Measurements from ENCODE around the gene FRMPD1. TPM values are rescaled to one million over a fixed set of nuclear protein-coding genes. Genes with fewer than 3 reads are reported as not detected.

Gene FRMPD1
- polyA plus RNA-seq, 2 of the 4 experiments (the other 2 are of a cell fraction), result 0.01 TPM; not detected in 1

DNA sequence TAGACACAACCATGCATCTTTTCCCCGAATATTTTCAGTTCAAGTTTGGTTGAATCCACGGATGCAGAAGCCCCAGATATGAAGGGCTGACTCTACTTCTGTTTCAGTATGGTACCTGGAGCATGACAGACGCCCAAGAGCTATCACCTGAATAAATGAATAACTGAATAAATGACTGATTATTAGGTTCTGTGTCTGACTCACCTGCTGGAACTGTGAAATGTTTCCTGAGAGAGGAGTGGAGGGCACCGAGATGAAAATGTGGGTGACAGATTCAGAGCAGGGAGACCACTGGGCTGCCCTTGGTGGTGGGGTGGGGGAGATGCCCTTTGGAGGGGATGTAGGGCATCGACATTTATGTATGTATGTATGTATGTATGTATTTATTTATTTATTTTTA, 13.2 kb downstream of the FRMPD1 start:
- POLR2A ChIA-PET, result no interaction called here
- Histone ChIP-seq H3K4me3 (no peak overlapping the region), H3K27ac (no peak overlapping the region), H3K4me1 (no peaks in the 10 kb centered on the region), H3K4me2 (no peak overlapping the region), H3K9me3 (no peaks in the 10 kb centered on the region)
- no peak for ATAC-seq
- WGBS (ENCODE audit: missing lambda C conversion rate), result 2% methylated on average over 5 of the region's 5 CpGs
- CTCF ChIA-PET, result no interaction called here
- no peak for TF ChIP-seq NR3C1 (IDR thresholded peaks at IDR 0.05)
- TF ChIP-seq NFE2L2 (conservative IDR thresholded peaks at IDR 0.05; ENCODE audit: low read length), result no peak
- no peak for TF ChIP-seq SREBF2 (IDR thresholded peaks at IDR 0.05)
- TF ChIP-seq HOXA7 (CRISPR knock-in tag; IDR thresholded peaks at IDR 0.05), result no peak
- TF ChIP-seq ZC3H11A (IDR thresholded peaks at IDR 0.05), result no peak
- no peak for TF ChIP-seq JUNB (IDR thresholded peaks at IDR 0.05)
- TF ChIP-seq KDM5A (IDR thresholded peaks at IDR 0.05), result no peak
- TF ChIP-seq CHD4 (IDR thresholded peaks at IDR 0.05; ENCODE audit: borderline replicate concordance), result no peak
- FAIRE-seq, result no peak
- DNase-seq (ENCODE audit: low read depth in 1 of 2, low spot score in 1 of 2), result no peak

DNA sequence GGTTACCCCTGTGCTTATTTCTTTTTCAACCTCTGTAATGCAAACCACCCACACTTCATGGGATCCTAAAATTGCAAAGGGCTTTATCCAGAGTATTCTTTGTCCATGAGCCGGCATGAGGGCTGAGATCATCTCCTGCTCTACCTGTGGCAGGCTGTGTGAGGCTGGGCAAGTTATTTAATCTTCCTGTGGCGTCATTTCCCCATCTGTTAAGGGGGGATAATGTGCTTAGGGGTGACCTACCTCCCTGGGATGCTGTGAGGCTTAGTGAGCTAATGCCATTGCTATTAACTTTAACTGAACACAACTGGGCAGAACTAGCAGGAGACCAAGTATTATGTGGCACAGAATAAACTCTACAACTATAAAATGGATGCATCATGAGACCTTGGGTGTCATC, 17.0 kb downstream of the FRMPD1 start:
- no peaks in the 10 kb centered on the region for H3K9me3 ChIP-seq
- FAIRE-seq (no peak), ATAC-seq (no peak; a peak in 1 of 6 replicates), DNase-seq (ENCODE audit: low read depth in 1 of 2, low spot score in 1 of 2) (no peak)
- WGBS (ENCODE audit: missing lambda C conversion rate), result 37% methylated on average over 2 of the region's 2 CpGs
- ChIA-PET CTCF (interaction anchor here (0.9 kb wide), 1 partner anchor 28 kb away, joined by 4 read pairs; no protein-coding TSS in a partner anchor), POLR2A (no interaction called here)
- H3K4me1 ChIP-seq, result no peaks in the 10 kb centered on the region
- no peak overlapping the region for H3K27ac ChIP-seq
- TF ChIP-seq MYC (IDR thresholded peaks at IDR 0.05; ENCODE audit: borderline replicate concordance, low read length) (no peak), EP300 (IDR thresholded peaks at IDR 0.05) (no peak), ZC3H11A (IDR thresholded peaks at IDR 0.05) (no peak), BHLHE40 (IDR thresholded peaks at IDR 0.05; ENCODE audit: low read depth, low read length) (no peak), HDAC2 (IDR thresholded peaks at IDR 0.05) (no peak), MAFK (IDR thresholded peaks at IDR 0.05; ENCODE audit: partially characterized antibody) (no peak), NR3C1 (IDR thresholded peaks at IDR 0.05) (no peak), FOXS1 (CRISPR knock-in tag; IDR thresholded peaks at IDR 0.05) (no peak), HOXB13 (CRISPR knock-in tag; IDR thresholded peaks at IDR 0.05; ENCODE audit: low read depth) (no peak), ZNF302 (CRISPR knock-in tag; IDR thresholded peaks at IDR 0.05) (no peak), CEBPB (IDR thresholded peaks at IDR 0.05) (no peak), TFCP2L1 (CRISPR knock-in tag; IDR thresholded peaks at IDR 0.05) (no peak)
- TF ChIP-seq, protein P1, sequence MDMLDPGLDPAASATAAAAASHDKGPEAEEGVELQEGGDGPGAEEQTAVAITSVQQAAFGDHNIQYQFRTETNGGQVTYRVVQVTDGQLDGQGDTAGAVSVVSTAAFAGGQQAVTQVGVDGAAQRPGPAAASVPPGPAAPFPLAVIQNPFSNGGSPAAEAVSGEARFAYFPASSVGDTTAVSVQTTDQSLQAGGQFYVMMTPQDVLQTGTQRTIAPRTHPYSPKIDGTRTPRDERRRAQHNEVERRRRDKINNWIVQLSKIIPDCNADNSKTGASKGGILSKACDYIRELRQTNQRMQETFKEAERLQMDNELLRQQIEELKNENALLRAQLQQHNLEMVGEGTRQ (IDR thresholded peaks at IDR 0.05), result no peak
- TF ChIP-seq, protein P2, sequence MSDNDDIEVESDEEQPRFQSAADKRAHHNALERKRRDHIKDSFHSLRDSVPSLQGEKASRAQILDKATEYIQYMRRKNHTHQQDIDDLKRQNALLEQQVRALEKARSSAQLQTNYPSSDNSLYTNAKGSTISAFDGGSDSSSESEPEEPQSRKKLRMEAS (IDR thresholded peaks at IDR 0.05), result no peak
- no peak overlapping the region for H3K4me3 ChIP-seq
- H3K4me2 ChIP-seq, result no peak overlapping the region

DNA sequence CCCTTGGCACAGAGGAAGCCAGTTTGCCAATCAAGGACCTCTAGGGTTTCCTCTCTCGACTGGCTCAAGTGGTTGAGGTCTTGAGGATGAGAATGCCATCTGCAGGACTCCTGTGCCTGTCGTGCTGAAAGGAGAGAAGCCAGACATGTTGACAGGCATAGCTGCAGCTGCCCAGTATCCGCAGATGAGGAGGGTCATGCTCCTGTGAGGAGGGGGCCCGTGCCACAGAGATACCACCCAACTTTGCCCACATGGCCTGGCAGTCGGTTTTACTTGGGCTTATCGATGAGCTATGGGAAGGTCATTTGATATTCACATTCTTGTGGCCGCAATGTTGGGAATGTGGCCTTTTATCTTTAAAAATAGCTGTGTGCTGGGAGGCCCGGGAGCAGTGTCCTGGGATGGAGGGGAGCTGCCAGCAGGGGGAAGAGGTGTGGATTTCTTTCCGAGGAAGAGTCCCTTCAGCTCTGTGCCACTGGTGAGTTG, 17.4 kb downstream of the FRMPD1 start:
- ATAC-seq, result peak; percentile 78 to 87
- H3K4me2 ChIP-seq, result no peak overlapping the region
- 18% methylated on average over 8 of the region's 9 CpGs for WGBS (ENCODE audit: missing lambda C conversion rate)
- FAIRE-seq, result no peak
- no peaks in the 10 kb centered on the region for H3K4me1 ChIP-seq
- no peaks in the 10 kb centered on the region for H3K9me3 ChIP-seq
- peak in 1 of 2 experiments; percentile 24 for DNase-seq (ENCODE audit: low read depth in 1 of 2, low spot score in 1 of 2)
- no peak overlapping the region for H3K27ac ChIP-seq
- ChIA-PET CTCF (interaction anchor here (1.1 kb wide), 1 partner anchor 16 kb away, joined by 3 read pairs; no protein-coding TSS in a partner anchor), POLR2A (no interaction called here)
- no peak overlapping the region for H3K4me3 ChIP-seq
- TF ChIP-seq HOXB5 (CRISPR knock-in tag; IDR thresholded peaks at IDR 0.05) (no peak), RNF2 (IDR thresholded peaks at IDR 0.05; ENCODE audit: borderline replicate concordance, low read depth) (no peak), MAZ (IDR thresholded peaks at IDR 0.05; ENCODE audit: borderline replicate concordance, low read depth, low read length) (no peak), ZC3H11A (IDR thresholded peaks at IDR 0.05) (no peak), MAFK (IDR thresholded peaks at IDR 0.05; ENCODE audit: partially characterized antibody) (no peak), HOXB13 (CRISPR knock-in tag; IDR thresholded peaks at IDR 0.05; ENCODE audit: low read depth) (no peak), RFX5 (IDR thresholded peaks at IDR 0.05) (no peak), NPAS2 (CRISPR knock-in tag; IDR thresholded peaks at IDR 0.05; ENCODE audit: borderline replicate concordance) (no peak), EHMT2 (IDR thresholded peaks at IDR 0.05; ENCODE audit: low read depth) (no peak), KDM1A (IDR thresholded peaks at IDR 0.05; ENCODE audit: low read depth) (no peak), SMC3 (IDR thresholded peaks at IDR 0.05) (no peak), POLR2A (IDR thresholded peaks at IDR 0.05; ENCODE audit: low read length) (no peak), TP53 (CRISPR knock-in tag; IDR thresholded peaks at IDR 0.05) (no peak)
- TF ChIP-seq, protein P3, sequence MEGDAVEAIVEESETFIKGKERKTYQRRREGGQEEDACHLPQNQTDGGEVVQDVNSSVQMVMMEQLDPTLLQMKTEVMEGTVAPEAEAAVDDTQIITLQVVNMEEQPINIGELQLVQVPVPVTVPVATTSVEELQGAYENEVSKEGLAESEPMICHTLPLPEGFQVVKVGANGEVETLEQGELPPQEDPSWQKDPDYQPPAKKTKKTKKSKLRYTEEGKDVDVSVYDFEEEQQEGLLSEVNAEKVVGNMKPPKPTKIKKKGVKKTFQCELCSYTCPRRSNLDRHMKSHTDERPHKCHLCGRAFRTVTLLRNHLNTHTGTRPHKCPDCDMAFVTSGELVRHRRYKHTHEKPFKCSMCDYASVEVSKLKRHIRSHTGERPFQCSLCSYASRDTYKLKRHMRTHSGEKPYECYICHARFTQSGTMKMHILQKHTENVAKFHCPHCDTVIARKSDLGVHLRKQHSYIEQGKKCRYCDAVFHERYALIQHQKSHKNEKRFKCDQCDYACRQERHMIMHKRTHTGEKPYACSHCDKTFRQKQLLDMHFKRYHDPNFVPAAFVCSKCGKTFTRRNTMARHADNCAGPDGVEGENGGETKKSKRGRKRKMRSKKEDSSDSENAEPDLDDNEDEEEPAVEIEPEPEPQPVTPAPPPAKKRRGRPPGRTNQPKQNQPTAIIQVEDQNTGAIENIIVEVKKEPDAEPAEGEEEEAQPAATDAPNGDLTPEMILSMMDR (IDR thresholded peaks at IDR 0.05), result no peak
- TF ChIP-seq, protein P2 (IDR thresholded peaks at IDR 0.05), result no peak
